ENCODE results near the gene PAPPA. TPM values are rescaled to one million over a fixed set of nuclear protein-coding genes. Genes with fewer than 3 reads are reported as not detected.

PAPPA gene
- total RNA-seq, 1 experiment from 2014 or later: 0.17 TPM

GRCh38 chr9:116381350-116381749 is 227.8 kb downstream of the PAPPA start:
- H3K14ac ChIP-seq (ENCODE audit: insufficient read depth, low read length): no peak overlapping the region
- H3K79me2 ChIP-seq (ENCODE audit: insufficient read depth, low read length): no peaks in the 10 kb centered on the region
- no CpG with 5 or more reads among the region's 2 CpGs for WGBS (ENCODE audit: extremely low coverage, insufficient read length, low lambda C conversion rate)
- no peak overlapping the region for H2BK20ac ChIP-seq (ENCODE audit: low read depth, low read length, poor library complexity, severe bottlenecking)
- Mint-ChIP-seq H3K27me3 (ENCODE audit: low read depth) (no peaks in the 10 kb centered on the region), H3K4me3 (no peak overlapping the region), H3K27ac (no peak overlapping the region), H3K4me1 (peaks cover 0 to 10% of the 10 kb centered on the region in 2 experiments; a peak in 1 of 4 replicates), H3K36me3 (ENCODE audit: insufficient read depth in 1 of 3, low read depth in 3 of 3) (no peaks in the 10 kb centered on the region), H3K9me3 (no peaks in the 10 kb centered on the region)
- H3K9me3 ChIP-seq (ENCODE audit: control insufficient read depth, low read depth, low read length): no peaks in the 10 kb centered on the region
- no peak overlapping the region for H4K91ac ChIP-seq (ENCODE audit: insufficient read length, low read depth, low read length)
- H2BK15ac ChIP-seq (ENCODE audit: low read depth, low read length): no peak overlapping the region
- no peak overlapping the region for H3K56ac ChIP-seq (ENCODE audit: insufficient read length, low read depth, low read length)
- no peak for DNase-seq
- no peaks in the 10 kb centered on the region for H3K23me2 ChIP-seq (ENCODE audit: insufficient read length, low read depth, low read length, poor library complexity, severe bottlenecking)
- no peak overlapping the region for H3K4me2 ChIP-seq (ENCODE audit: insufficient read depth, insufficient read length, low read length)
- H3K27me3 ChIP-seq (ENCODE audit: insufficient read depth, low read length): no peaks in the 10 kb centered on the region
- H3K79me1 ChIP-seq (ENCODE audit: insufficient read depth, low read depth, low read length, poor library complexity, severe bottlenecking): no peaks in the 10 kb centered on the region
- no peak overlapping the region for H3K18ac ChIP-seq (ENCODE audit: insufficient read length, low read depth, low read length)
- no peak overlapping the region for H2BK120ac ChIP-seq (ENCODE audit: low read depth, low read length, poor library complexity, severe bottlenecking)
- no peaks in the 10 kb centered on the region for H3K4me1 ChIP-seq (ENCODE audit: insufficient read depth, low read length)
- H2AFZ ChIP-seq (ENCODE audit: low read length): no peak overlapping the region
- no peak overlapping the region for H4K5ac ChIP-seq (ENCODE audit: insufficient read length, low read depth, low read length)
- no peak overlapping the region for H3K4ac ChIP-seq (ENCODE audit: low read depth, low read length)
- no peak overlapping the region for H3K23ac ChIP-seq (ENCODE audit: insufficient read length, low read depth, low read length)
- no peak overlapping the region for H2BK12ac ChIP-seq (ENCODE audit: insufficient read length, low read depth, low read length)
- no peak overlapping the region for H4K8ac ChIP-seq (replicated peaks; ENCODE audit: insufficient read length, low read depth, low read length)
- no peak overlapping the region for H3K9ac ChIP-seq (ENCODE audit: extremely low read depth, insufficient read length, low read length)
- H3K27ac ChIP-seq (ENCODE audit: insufficient read length, low read depth, low read length): no peak overlapping the region
- no peak overlapping the region for H3T11ph ChIP-seq (ENCODE audit: low read length)
- no peak overlapping the region for H2AK5ac ChIP-seq (ENCODE audit: insufficient read length, low read length)
- no peak for TF ChIP-seq CTCF (conservative IDR thresholded peaks at IDR 0.05)
- H2BK5ac ChIP-seq (ENCODE audit: insufficient read length, low read length): no peak overlapping the region
- H4K20me1 ChIP-seq (ENCODE audit: control insufficient read depth, insufficient read depth, insufficient read length): no peaks in the 10 kb centered on the region

Data from H9 (cell line).